ENCODE measurements around the gene CLDN7.
"Not testable (repeated sequence)": the region's sequence is repeated elsewhere in the genome, so short reads cannot be mapped to it uniquely, and the experiment has no call there.

Gene CLDN7

GRCh38 chr17:7252176-7253043 lies 9.9 kb downstream of the CLDN7 start, which contains the start of gene ELP5:
Gene ELP5 (plus strand): TSS chr17:7252215. CDS start chr17:7252551, 336 bp downstream.
- DNase-seq = peak; percentile 64 to 87

- peak; percentile 92 to 99 for DNase-seq
Observed at GRCh38 chr17:7251661-7252175, 10.6 kb downstream of the CLDN7 start, which contains the start of gene CTDNEP1. Gene CTDNEP1 (minus strand): TSS chr17:7251734. CDS start chr17:7251296, 438 bp downstream.

DNA sequence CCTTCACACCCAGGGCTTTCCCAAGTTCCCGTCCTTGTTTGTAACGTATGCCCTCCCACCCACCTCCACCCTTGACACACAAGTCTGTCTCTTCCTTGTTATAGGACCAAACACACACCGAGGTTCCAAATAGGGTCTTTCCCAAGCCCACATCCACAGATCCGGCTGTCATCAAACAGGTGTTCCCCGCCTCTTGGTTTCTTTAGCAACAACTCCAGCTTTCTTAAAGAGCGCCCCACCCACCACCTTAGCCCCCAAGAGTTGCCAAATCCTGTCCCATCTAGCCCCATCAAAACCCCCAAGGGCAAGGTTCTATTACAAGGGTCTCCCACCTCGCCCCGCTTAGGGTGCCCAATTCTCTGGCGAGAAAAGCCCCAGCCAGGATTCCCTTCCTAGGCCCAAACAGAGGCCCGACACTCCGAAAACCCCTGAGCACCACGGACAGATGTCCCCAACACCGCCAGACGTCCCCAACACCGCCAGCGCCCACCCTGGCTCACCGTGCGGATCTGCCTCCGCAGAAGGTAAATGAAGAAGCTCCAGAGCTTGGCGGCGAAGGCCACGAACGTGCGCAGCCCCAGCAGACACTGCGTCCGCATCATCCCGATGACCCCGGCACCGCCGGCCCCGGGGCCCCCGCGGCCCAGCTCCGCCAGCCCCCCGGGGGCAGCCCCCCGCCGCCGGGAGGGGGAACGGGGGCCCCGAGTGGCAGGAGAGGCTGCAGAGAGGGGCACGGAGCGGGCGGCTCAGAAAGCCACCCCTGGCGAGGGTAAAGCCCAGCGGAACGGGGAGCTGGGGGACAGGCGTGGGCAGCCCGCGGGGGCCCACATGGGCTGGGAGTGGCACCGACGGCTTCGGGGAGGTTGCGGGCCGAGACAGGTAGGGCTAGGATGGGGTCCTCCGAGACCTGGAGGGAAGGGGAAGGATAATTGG lies 11.3 kb downstream of the CLDN7 start:
- no peak for DNase-seq

GRCh38 chr17:7249830-7250229 lies 12.4 kb downstream of the CLDN7 start:
- DNase-seq = no peak

DNA sequence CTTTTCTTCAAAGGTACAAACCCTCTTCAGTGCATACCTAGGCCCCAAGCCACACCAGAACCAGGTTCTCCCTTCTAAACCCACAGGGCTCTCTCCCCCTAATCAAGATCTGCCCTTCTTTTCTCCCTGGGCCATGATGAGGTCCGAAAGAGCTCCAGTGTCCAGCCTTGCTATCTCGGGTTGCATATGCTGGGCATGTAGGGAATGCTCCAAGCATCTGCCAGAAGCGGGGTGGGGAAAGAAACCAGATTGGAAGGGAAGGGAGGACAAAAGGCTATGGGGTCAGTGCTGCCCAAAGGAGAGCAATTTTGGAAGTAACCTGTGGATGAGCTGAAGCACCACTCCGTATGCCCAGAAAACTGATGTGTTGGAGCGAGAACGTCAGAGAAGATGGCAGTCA lies 13.1 kb downstream of the CLDN7 start:
- no peak for DNase-seq

DNA sequence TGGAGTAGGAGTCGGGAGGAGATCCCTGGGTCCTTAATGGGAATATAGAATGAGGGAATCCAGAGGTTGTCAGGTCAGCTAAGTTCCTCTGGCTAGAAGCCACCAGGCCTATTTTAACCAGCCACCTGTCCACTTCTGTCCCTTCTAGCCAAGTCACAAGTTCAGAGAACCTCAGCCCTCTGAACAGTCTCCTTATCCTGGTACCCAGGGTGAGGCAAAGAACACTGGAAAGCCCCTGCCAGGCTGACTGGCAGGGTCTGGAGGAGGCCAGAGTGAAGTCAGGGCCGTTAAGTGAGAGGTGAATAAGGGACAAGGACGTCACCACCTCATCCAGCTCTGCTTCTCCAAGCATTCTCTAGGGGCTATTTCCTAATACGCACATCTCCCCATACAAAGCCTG lies 13.5 kb downstream of the CLDN7 start:
- no peak for DNase-seq

DNA sequence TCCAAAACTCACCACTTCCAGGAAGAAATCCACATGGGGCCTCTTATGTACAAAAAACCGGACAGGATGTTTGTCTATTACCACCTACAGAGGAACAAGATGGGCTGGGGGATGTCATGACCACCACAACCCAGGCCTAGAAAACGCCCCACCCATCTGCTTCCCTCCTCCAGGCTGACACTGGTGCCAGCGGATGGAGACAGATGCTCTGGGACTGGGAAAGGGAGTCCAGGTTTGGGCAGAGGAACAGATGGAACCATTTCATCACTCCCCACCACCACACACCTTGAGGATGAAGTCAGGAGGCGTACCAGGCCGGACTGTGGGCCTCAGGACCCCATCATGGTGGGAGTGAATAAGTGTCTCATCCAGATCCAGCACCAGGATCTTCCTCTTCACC lies 15.5 kb downstream of the CLDN7 start:
- no peak for DNase-seq

- not testable (repeated sequence) for DNase-seq
Observed at GRCh38 chr17:7243838-7244237, 18.4 kb downstream of the CLDN7 start.

DNA sequence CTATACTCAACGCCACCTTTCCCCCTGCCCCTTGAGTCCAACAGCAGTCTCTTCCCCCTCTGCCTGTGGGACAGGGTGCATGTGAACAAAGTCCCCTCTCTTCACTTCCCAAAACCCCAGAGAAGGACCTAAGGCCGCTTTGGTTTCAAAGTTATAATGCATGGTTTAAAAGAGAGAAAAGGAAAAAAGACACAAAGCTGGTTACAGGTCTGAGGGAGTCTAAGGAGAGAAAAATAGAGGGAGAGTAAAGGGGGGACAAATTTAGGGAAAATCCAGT lies 18.9 kb downstream of the CLDN7 start:
- DNase-seq = no peak

GRCh38 chr17:7242717-7243452 lies 19.4 kb downstream of the CLDN7 start:
- DNase-seq = peak in 1 of 2 experiments; percentile 90

DNA sequence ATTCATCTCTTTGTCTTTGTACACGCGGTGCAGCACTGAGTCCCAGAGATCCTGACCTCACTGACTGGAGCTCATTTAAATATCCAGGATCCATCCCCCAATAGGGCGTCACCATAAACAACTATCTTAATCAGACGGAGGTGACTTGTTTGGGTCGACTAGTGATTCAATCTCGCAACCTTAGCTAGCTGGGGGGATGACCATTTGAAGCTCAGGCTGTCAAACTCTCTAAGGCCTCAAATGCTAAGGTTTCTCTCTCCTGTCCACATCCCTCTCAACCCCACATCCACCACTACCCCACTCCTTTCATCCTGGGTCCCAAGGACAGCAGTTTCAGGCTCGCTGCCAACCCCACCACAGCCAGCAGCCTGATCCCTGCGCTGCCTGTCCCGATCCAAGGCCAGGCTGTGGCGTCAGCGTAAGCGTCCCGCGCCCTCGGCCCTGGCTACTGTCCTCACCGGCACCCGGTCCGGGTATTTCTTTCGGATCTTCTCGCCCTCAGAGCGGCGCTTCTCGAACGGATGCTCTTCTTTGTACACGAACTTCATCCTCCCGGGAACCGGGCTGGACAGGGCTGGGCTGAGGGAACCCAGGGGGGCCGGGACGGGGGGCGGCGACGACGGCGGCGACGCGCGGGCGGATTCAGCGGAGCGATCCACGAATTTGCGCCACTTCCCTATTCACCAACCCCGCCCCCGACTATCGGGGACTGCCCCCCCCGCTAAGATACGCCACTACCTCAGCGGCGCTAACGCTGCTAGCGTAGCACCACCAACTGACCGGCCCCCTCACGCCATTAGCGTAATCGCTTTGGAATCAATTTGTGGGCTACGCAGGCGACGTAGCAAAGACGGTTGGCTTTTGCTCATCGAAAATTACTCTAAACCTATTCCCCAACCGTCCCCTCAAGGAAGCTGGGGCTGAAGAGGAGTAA lies 20.2 kb downstream of the CLDN7 start, which contains the start of gene GABARAP:
Gene GABARAP, minus strand, starts transcription at position 667 of the 934 bp plus-strand sequence. Its CDS starts 119 bp downstream, at position 548.
- DNase-seq = peak in 1 of 2 experiments; percentile 81

DNA sequence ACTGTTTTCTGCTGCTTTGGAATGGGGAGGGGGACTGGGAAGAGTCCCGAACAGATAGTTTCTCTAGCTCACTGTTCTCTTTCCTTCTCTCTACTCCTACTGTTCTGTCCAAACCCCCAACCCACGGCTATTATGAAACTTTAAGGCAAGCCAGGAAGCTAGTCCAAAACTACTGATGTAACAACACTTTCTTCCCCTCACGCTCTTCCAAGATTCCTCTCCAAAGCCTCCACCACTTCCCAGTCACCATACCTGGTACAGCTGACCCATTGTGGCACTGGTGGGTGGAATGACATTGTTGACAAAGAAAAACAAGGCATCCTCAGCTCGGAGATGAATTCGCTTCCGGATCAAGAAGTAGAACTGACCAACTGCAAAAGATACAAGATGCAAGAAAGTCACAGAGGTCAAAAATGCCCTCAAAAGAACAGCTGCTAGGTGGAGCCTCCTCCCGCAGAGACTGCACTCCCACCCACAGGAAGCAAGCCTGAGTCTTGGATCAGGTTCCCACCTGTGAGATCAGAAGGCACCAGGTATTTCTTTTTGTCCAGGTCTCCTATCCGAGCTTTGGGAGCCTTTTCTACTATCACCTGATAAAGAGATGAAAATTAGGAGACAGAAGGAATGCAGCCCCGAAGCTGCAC lies 21.1 kb downstream of the CLDN7 start:
- DNase-seq = no peak

DNA sequence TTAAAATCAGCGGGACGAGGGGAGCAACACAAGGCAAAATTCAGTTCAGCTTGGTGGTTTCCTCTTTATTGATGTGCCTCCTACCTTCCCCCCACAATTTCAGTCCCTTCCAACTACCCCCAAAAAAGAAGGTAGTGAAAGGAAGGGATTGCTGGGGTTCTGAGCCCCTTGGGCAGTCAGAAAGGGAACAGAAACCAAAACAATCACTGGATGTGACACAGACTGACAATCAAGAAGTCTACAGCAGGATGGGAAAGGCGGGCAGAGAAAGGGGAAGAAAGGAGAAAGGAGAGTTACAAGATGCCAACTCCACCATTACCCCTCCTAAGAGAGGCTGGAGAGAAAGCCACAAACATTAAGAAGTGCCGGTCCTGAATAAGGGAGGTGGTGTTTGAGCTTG lies 21.9 kb downstream of the CLDN7 start:
- no peak for DNase-seq

GRCh38 chr17:7239091-7240027 lies 22.9 kb downstream of the CLDN7 start, which contains the start of gene PHF23:
Gene PHF23 (minus strand): TSS chr17:7239457. CDS start chr17:7239279, 178 bp downstream.
- DNase-seq = peak; percentile 99

- DNase-seq = no peak
Observed at GRCh38 chr17:7238420-7239090, 23.7 kb downstream of the CLDN7 start.

GRCh38 chr17:7237761-7238419 lies 24.4 kb downstream of the CLDN7 start:
- DNase-seq = no peak

DNA sequence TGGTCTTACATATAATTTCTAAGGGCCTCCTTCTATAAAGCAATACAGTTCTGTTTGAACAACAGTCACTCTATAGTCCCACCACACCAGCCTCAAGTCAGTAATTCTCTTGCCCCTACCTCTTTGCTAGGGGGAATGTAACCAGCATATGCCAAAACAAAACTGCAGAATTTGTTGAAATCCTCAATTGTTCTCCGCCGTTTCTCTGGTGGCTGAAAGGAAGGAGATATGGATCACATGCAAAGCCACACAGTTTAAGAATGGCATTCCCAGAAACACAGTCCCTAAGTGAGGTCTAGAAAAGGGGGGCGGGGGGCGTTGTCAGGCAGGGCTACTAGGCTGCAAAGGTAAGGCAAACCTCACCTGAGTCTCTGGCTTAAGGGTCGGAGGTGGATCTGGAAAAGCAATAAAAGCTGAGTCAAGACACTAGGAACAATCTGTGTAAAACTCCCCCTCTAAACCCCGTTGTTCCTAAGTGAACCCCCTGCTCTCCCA lies 25.0 kb downstream of the CLDN7 start:
- no peak for DNase-seq

DNA sequence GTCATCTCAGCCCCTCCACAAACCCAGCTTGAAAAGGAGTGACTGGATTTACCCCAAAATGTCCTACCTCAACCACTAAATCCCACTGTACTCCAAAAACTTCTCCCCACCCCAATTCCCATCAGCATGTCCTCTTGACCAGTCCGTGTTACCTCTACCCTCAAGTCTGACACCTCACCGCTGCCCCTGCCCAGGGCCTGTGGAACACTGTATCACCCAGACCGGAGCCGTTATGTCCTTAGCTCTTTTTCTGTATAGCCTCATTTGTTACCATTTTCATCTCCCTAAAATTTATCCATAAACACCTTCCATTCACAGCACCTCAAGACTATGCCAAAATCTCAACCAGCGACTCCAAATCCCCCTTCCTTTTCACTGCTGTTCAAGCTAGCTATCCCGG lies 25.5 kb downstream of the CLDN7 start:
- DNase-seq = no peak
